GM19035 (cell line): Measurements from ENCODE around the gene PLEKHN1.
"Not testable (repeated sequence)": the region's sequence is repeated elsewhere in the genome, so short reads cannot be mapped to it uniquely, and the experiment has no call there.

ENCODE experiments used
- ATAC-seq: cut with Tn5 transposase; IDR thresholded peaks from one replicate; pipeline ENCODE4 v1.9.1; 2021; ENCODE audit not compliant: unreplicated experiment

PLEKHN1 gene

DNA sequence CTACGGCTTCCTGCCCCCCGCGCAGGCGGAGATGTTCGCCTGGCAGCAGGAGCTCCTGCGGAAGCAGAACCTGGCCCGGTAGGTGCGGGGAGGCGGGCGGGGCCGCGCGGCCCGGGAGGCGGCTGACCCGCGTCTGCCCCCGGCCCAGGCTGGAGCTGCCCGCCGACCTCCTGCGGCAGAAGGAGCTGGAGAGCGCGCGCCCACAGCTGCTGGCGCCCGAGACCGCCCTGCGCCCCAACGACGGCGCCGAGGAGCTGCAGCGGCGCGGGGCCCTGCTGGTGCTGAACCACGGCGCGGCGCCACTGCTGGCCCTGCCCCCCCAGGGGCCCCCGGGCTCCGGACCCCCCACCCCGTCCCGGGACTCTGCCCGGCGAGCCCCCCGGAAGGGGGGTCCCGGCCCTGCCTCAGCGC, 23.9 kb upstream of the PLEKHN1 start:
- ATAC-seq, result no peak

DNA sequence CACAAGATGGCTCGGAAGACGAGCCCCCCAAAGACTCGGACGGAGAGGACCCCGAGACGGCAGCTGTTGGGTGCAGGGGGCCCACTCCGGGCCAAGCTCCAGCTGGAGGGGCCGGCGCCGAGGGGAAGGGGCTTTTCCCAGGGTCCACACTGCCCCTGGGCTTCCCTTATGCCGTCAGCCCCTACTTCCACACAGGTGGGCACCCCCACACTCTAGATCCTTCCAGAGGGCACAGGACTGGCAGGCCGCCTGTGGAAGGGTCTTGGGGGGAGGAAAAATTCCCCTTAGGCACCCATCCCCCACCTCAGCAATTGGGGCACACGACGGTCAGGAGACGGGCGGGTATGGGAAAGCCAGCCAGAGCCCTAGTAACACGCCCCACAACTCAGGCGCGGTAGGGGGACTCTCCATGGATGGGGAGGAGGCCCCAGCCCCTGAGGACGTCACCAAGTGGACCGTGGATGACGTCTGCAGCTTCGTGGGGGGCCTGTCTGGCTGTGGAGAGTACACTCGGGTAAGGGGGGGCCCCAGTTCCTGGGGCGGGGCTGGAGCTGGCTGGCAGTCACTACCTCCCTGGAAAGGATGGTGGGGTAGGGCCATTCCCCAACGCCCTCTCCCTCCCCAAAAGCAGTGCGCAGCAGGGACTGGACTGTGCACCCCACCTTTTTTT, 23.3 kb upstream of the PLEKHN1 start:
- ATAC-seq, result no peak

DNA sequence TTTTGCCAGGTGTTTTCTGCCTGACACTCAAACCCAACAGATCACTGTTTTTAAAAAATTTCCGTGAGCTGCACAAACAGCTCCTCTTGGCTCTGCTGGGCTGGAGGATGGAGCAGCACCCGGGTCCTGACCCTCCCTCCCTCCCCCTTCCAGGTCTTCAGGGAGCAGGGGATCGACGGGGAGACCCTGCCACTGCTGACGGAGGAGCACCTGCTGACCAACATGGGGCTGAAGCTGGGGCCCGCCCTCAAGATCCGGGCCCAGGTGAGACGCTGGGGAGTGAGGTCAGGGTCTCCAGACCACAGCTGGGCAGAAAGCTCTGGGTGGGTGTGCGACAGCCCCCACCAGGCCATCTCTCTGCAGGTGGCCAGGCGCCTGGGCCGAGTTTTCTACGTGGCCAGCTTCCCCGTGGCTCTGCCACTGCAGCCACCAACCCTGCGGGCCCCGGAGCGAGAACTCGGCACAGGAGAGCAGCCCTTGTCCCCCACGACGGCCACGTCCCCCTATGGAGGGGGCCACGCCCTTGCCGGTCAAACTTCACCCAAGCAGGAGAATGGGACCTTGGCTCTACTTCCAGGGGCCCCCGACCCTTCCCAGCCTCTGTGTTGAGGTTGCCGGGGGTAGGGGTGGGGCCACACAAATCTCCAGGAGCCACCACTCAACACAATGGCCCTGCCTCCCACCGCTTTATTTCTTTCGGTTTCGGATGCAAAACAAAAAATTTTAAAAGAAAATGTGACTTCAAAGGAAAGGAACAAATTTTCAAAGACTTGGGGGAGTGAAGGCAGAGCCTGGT, 22.5 kb upstream of the PLEKHN1 start:
- no peak for ATAC-seq

DNA sequence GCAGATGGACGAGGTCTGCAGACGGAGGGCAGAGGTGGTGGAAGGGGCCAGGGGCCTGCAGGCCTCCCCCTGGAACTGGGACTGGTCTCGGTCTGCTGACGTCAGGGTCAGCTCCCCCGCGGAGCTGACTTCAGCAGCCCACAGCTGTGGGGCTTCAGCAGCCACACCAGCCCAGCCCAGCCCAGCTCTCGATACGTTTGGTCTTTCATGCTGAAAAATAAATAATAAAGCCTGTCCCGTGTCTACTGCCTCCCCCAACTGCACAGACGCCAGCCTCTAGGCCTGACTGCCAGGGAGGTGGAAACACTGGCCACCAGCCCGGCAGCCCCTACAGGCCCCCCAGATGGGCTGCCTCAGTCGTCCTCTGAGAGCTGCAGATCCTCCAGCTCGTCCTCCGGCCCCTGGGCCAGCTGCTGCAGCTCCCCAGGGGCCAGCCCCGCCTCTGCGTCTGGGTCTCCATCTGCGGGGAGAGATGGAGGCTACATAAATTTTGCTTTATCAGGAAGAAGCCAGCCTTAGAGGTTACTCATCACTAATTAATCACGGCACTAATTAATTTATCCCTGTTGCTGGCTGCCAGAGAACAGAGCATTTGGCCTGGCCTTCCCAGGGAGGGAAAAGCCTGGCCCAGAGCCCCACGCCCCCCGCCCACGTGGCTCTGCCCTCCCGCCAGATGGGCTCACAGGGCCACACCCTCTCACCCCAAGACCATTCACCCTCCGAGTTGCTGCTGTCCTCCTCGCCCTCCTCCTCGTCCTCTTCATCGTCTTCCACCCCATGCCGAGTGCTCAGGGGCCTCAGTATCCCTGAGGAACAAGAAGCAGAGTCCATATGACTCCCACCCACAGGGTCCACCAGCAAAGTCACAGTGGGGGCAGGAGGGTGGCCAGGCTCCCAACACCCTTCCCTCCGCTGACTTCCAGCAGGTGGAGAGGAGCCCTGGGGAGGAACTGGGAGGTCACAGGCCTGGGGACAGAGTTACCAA, 21.6 kb upstream of the PLEKHN1 start:
- no peak for ATAC-seq

DNA sequence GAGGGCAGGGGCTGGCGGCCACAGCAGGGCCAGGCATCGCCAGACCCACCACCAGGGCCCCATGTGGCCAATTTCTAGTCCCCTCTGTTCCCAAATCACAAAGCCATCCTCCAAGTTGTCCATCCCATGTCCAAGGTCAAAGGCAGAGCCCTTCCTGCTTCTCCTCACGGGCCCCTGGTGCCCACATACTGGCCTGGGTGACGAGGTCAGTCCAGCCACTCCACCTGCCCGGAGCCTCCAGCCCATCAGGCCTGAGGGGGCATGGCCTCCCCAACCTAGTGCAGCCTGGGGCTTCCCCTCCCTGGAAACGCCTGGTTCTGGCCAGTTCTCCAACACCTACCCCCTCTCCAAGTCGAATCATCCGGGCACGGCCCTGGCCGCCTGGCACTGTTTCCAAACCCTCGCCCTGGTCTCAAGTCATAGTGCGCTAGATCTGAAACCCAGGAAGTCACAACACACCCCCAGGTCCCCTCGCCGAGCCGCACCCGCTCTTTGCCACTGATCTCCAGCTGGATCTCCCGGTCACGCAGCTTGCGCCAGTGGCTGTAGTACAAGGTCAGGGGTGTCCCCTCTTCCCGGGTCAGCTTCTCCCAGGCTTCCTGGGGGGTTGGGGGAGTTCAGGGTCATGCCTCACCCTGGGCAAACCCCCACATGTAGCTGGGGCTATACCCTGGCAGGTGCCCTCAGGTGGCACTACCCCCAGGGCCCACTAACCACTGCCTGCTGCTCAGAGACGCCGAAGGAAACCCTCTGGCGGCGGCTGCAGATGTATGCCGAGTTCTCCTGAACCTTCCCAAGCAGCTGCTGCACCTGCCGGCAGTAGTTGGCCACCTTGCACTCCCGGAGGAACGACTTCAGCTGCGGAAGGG, 20.4 kb upstream of the PLEKHN1 start:
- no peak for ATAC-seq

DNA sequence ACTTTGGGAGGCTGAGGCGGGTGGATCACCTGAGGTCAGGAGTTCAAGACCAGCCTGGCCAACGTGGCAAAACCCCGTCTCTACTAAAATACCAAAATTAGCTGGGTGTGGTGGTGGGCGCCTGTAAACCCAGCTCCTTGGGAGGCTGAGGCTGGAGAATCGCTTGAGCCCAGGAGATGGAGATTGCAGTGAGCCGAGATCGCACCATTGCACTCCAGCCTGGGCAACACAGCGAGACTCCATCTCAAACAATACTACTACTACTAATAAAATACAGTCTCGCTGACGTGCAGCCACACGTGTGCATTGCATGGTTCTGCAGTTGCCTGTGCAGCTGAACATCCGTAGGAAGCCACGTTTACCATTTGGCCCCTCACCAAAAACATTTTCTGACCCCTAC, 19.5 kb upstream of the PLEKHN1 start:
- ATAC-seq, result not testable (repeated sequence)

DNA sequence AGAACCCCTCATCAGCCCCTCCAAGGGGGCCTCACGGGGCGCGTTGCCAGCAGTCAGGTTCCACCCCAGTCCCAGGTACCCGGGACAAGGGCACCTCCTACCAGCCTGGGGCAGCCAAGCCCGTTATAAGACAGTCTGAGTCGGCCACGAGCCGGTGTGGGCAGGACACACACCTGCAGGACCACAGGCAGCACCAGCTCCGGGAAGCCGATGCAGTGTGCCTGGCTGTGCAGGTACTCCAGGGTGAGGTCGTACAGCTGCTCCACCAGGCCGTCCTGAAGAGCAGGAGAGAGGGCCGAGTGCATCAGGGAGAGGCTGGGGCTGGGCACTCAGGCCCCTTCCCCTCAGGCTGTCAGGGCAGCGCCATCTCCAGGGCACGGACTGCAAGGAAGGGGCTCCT, 18.3 kb upstream of the PLEKHN1 start:
- no peak for ATAC-seq

DNA sequence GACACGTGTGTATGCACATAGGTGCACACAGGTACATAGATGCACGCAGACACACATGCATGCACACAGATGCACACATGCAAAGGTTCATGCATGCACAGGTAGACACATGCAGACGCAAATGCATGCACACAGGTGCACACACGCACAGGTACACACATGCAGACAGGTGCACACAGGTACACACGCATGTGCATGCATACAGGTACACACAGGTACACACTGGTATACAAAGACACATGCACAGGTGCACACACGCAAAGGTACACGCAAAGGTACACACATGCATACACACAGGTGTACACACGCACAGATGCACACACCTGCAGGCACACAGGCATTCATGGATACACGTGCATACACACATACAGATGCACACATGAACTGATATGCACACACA, 16.0 kb upstream of the PLEKHN1 start:
- no peak for ATAC-seq

DNA sequence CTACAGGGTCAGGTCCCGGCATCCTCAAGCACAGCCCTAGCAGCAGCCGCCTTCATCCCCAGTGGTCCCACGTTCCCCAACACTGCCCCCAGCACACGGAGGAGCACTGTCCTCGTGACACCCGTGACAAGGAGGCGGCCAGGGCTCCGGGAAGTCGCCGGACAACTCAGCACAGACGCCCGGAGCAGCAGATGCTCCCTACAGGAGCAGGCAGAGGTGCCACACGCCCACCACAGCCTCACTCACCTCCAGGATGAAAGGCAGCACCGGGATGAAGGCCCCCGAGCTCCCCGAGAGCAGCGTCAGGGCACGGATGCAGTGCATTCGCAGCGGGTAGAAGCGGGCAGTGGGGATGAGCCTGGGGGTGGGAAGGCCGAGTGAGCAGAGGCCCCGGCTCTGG, 15.4 kb upstream of the PLEKHN1 start:
- ATAC-seq, result no peak

DNA sequence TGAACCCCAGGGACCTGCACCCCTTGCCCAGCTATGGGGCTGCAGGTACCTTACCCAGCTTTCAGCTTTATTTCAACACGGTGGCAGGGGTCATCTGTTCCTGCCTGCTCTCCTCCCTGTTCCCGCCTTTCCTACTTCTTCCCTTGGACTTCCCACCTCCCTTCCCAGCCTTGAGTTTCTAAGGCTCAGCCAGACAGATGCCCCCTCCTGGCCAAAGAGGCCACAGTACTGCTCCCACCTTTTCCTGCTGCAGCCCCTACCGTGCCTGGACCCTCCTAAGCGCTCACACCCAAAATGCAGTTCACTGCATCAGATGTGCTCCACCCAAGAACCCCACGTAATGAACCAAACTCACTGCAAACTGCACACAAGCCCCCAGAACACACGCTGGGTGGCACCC, 14.9 kb upstream of the PLEKHN1 start:
- no peak for ATAC-seq

DNA sequence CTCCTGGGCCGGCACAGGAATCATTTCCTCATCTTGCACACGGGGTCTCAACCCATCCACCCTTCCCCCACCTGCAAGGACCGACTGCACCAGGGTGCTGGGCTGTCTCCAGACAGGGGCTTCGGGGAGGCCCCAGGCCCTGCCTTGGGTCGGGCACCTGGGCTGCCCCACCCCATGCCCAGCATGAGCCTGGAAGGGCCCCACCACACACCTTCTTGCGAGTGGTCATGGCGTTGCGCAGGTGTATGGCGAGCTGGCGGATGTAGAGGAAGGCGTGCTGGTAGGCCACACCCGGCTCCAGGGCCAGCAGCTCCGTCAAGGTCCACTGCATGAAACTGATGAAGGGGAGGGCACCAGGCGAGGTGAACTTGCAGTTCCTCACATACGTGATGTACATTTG, 14.1 kb upstream of the PLEKHN1 start:
- no peak for ATAC-seq

DNA sequence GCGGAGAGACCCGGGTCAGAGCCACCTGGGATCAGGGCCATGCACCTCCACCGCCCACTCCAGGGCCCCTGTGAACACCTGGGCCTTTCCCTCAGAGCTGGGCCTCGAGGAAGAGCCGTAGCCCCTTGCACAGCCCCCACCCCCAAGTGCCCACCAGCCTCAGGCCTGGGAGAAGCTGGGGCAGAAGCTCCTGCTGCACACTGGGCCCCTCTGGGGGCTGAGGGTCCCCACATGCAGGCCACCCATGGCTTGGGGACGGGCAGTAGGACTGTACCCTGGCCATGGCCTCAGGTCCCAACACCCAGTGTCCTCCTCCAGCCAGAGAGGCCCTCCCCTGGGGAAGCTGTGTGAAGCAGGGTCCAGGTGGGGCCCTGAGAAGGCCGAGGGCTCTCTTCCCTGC, 13.7 kb upstream of the PLEKHN1 start:
- ATAC-seq, result no peak

DNA sequence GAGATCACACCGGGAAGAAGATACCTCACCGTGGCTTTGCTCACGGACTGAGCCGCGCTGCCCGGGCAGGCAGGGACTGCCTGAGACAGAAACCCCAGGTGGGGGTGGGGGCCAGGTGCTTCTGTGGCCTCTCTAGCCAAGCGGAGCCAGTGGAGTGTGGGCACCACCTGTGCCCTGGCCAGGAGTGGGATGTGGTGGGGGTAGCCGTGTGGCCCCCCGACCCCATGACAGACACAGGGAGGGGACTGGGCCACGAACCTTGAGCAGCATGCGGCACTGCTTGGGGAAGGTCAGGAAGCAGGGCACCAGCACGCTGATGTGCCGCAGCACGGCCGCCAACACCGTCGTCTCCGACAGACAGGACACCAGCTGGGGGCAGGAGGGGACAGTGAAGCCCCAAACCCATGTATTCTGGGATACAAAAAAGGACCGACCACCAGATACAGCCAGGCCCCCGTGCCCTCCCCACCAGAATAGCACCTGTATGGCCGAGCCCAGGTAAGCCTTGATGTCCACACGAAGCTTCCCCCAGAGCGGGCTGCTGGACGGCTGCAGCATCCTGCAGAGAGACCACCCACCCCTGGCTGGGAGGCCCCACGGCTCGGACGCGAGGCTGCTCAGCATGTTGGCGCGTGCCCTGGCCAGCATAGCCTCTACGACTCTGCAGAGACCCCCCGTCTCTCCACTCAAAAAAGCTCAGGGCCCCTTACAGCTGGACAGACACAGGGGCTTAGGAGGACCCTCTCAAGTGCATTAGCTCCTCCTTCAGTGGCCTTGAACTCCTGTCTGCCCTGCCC, 12.6 kb upstream of the PLEKHN1 start:
- no peak for ATAC-seq

DNA sequence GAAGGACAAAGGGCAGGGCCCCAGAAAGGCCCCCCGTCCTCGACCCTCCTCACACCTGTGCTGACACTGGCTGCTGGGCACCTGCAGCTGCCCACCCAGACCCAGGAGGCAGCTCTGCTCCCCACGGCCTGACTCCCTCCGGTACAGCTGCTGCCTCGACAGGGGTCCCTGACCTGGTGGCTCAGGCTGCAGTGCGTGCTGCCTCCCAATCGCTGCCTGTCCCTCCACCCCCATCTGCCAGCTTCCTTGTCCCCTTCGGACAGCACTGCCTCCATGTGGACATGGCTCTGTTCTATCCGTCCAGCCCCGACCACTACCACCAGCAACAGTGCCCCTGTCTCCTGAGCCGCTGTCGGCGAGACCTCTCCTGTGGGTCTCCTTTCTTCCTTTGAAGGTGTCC, 11.4 kb upstream of the PLEKHN1 start:
- no peak for ATAC-seq

DNA sequence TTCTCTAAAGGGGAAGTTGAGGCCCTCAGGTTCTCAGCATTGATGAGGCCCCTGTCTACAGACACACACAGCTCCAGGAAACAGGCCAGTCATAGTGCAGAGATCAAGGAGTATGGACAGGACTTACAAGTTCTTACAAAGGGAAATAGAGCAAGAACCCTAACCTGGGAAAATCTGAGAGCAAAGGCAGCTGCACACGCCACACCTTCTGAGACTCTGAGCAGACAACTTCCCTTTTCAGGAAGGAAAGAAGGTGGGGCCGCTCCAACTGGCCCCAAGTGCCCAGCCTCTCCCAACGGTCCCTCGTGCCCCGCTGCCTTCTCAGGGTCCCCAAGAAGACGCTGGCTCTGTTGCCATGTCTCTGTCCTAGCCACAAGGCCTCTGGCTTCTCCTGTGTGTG, 10.8 kb upstream of the PLEKHN1 start:
- no peak for ATAC-seq

DNA sequence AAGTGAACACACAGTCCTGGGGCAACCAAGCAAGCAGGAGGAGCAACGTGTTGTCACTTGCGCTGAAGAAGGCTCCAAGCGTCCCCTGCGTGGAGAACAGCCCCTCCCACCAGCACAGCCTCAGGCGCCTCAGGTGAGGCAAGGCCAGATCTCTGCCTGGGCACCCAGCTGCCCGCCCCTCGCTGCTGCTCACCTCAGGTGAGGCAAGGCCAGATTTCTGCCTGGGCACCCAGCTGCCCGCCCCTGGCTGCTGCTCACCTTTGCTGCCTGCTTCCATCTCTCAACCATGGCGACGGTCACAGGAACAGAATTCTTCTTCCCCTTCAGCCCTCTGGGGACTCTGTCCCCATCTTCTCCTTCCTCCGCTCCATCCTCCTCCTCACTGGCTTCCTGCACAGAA, 9.6 kb upstream of the PLEKHN1 start:
- ATAC-seq, result no peak

DNA sequence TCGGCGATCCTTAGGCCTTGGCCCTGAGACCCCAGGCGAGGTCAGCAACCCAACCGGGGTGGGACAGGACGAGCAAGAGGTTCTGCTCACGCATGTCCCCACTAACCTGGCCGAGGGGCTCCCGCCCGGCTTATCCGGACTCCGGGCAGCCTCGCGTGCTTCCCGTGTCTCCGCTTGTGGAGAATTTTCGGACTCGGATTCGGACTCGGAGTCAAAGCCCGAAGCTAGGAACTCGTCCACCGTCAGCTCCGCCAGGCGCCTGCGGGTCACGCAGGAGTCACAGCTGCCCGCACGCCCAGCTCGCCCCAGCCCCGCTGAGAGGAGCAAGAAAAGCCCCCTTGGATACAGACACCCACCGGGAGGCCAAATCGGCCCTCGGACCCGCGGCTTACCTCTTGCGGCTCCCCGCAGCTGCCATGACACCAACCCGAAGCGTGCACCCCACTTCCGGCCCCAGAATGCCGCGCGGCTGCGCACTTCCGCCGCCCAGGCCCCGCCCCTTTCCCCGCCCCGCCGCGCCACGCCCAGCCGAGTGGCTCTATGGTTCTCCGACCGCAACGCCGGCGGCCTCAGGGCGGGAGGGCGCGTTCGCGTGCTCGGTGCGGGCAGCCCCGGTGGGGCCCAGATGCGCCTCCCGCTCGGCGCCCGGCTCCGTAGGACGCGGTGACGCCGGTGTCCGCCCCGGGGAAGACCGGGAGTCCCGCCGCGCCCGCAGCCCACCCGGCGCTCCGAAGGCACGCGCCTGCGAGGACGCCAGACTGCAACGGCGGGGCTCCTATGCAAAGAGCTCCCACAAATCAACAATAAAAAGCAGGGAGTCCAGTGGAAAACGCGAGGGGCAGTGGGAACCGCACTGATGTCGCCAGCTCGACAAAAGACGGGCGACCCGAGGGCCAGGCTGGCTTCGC, 7.2 kb upstream of the PLEKHN1 start, which contains the start of gene NOC2L:
Gene NOC2L, minus strand, starts transcription at position 434 of the 908 bp plus-strand sequence. Its CDS starts 16 bp downstream, at position 418.
- ATAC-seq, result peak; percentile 82

DNA sequence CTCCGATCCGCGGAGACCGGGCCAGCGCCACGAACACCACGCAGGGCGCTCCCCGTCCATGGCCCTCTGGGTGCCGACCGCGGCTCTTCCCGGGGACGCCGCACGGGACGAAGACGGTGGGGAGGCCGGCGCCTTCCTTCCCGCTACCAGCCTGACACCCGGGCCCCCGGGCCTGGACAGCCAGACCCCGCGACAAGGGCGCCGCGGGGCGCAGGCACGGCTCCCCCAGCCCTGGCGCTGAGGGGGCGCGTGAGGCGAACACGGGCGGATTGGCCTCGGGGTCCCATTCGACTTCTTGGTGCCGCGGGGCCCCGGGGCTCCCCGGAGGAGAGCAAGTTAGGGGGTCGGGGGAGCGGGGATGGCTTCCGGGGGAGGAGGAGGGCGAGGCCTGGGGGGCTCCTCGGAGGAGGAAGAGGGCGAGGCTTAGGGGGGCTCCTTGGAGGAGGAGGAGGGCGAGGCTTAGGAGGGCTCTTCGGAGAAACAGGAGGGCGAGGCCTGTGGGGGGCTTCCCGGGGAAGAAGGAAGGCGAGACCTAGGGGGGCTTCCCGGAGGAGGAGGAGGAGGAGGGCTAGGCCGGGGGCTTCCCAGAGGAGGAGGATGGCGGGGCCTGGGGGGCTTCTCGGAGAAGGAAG, 6.4 kb upstream of the PLEKHN1 start:
- no peak for ATAC-seq
